Activated CD4-positive, alpha-beta T cell treated with anti-CD3 and anti-CD28 coated beads, Interleukin-10, Interleukin-2, amounts not matched to agents 100 ng/mL and 50 ng/mL, durations not matched to agents 16 hours and 8 hours (primary cell): ENCODE measurements around the gene RNF126.
A peak's percentile ranks its signal among the peaks of the same experiment; 100 is the strongest.
"Not testable (repeated sequence)": the region's sequence is repeated elsewhere in the genome, so short reads cannot be mapped to it uniquely, and the experiment has no call there.

ENCODE experiments used
- DNase-seq: peaks from one replicate; pipeline ENCODE4 v3.0.0-alpha.2; 2020

RNF126 gene

DNA sequence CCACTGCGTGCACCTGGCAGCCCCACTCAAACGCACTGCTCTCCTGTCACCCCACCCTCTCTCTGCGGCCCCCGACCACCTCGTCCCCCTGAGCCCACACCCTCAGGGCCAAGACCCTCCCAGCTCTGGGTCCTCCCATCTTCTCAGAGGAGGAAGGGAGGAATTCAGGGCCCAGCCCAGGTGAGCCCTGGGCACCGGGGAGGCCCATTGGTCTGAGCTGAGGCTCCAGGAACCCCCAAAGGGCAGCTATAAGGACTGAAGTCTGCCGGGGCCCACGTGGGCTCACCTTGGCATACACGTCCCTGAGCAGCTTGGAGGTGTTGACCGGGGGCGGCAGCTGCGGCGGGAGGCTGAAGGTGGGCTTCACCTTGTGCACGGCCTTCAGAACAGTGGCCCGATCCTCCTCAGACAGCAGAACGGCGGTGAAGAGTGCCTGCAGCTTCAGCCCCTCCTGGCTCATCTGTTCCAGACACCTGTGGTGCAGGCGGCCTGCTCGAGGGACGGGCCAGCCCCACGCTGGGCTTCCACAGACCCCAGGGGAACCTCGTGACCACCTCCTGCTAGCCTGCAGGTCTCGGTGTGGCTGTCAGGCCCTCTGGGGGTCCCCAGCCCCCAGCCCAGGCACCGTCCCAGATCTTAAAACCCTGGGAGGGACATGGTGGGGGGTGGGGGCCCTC is 38.4 kb downstream of the RNF126 start:
- no peak for DNase-seq

DNA sequence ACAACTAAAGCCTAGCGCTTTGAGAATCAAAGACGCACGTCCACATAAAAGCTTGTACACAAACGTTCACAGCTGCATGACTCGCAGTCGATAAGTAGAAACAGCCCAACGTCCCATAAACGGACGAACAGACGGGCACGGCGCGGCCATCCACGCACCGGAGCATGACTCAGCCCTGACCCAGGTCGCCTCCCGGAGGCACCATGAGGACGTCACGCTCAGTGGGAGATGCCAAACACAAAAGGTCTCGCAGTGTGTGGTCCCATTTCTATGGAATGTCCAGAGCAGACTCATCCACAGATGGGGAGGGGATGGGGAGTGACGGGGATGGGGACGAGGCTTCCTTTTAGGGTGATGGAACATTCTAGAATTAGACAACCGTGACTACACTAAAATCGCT is 39.0 kb downstream of the RNF126 start:
- DNase-seq: no peak

DNA sequence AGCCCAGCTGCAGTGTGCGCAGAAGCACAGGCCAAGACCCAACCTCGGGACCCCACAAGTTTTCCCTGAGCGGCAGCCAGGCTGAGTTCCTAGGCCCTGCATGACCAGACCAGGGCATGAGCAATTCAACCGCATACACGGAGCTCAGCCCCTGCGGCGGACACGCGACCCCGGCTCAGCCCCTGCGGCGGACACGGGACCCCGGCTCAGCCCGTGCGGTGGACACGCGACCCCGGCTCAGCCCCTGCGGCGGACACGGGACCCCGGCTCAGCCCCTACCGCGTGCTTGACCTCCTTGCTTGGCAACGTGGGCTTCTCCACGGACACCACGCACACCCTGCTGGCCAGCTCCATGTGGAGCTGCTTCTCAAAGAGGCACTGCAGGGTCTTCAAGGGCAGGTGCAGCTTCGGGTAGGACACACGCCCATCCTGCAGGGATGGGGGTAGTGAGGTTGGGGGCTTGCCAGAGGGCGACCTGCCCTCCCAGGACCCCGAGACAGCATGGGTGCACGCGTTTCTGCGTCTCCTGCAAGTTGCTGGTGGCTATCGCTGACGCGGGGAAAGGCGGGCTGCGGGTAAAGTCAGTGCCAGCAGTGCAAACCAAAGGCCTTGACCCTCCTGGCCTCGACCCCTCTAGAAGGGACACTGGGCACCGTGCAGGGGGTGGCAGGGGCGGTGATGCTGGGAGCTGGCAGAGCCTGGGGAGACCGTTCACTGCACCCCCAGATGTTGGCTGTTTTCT is 39.7 kb downstream of the RNF126 start:
- no peak for DNase-seq

DNA sequence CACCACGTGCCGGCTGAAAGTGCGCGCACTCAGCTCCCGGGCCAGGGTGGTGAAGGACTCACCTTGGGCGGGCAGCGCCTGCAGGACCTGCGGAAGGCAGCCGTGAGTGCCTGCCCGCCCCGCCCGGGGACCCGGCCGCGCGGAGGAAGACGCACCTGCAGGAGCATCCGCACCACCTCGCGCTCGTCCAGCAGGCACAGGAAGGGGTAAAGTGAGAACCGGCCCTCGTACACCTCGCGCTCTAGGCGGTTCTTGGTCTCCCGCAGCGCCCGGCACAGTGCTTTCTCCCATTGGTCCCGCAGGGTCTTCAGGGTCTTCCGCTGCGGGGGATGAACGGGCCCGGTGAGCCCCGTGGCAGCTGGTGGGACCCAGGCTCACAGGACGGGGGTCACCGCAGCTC is 40.3 kb downstream of the RNF126 start:
- DNase-seq: no peak

DNA sequence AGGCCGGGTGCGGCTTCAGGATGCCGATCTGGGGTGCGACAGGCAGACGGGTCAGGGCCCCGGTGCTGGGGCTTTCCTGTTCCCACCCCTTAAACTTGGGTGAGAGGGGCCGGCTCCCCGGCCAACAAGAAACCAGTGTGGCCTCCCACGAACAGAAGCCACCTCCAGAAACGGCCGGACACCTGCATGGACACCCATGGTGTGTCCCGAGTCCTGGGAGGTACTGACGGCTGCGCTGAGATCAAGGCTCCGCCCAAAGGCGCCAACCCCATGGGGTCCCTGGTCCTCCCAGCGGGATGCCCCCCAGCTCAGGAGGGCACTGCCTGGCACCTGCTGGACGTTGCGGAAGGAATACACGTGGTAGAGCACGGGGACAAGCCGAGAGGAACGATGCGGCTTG is 41.2 kb downstream of the RNF126 start:
- DNase-seq: no peak

DNA sequence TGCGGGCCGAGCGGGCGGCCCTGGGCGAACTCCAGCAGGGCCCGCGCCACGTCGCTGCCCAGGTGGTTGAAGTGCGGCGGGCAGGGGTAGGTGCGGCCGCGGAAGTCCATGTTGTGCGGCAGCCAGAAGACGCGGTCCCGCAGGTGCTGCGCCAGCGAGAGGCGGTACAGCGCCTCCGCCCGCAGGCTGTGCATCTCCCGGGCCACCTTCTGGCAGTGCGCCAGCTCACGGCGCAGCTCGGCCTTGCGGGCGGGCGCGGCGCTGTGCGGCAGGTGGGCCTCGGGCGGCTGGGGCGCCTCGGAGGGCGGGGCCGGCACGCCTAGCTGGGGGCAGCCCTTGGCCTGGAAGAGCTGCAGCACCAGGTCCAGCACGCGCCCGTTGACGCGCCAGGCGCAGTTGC is 41.8 kb downstream of the RNF126 start:
- DNase-seq: not testable (repeated sequence)

DNA sequence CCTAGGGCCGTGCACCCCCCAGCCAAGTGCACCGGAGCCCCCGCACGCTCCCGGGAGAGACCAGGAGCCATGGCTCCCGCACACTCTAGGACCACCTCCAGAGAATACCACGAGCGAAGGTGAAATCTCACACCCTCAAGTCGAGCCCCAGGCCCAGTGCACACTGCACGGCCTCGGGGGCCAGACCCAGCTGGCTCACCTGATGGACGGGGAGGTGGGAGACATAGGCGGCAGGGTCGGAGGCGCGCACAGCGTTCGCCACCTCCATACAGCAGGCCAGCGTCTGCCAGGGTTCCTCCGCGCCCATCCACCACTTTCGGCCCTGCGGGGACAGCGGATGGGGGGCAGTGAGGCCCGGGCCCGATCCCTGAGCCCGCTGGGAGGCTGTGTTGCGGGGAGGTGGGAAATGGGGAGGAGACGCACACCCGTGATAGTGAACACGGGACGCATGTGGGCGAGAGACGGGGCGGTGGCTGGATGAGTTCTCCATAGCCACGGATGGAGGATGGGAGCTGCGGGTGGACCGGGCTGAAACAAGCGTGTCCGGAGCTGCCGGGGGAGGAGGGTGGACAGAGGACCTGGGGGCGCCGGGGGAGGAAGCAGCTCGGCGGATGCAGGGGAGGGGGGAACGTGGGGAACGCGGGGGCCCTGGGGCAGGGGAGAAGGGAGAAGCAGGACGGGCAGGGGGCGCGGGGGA is 42.7 kb downstream of the RNF126 start:
- no peak for DNase-seq

DNA sequence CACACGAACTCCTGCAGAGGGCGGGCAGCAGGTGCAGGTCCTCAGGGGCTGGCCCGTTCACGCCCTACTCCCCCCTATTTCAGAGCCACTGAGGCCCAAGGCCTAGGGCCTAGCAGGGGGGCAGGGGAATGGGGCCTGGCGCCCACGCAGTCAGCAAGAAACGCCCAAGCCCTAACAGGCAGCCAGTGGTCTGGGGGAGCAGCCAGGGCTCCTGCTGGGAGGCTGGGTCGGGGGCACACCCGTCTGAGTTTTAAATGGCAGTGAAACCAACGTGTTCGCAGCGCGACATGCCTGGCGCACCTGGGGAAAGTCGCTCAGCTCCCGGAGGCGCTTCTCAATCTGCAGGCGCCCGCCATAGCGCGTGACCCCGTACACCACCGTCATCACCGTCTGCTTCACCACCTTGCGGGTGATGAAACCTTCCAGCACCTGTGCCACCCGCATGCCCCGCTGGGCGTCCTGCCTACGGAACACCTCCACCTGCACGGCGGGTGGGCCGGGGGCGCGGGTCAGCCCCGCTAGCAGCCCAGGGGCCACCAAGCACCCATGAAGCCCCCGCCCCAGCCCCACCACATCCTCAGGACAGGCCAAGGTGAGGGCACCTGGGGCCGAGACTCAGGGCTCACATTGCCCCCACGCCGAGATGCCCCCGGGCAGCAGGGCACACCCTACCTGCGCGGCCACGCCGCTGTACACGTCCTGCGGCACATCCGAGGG is 43.6 kb downstream of the RNF126 start:
- DNase-seq: no peak

DNA sequence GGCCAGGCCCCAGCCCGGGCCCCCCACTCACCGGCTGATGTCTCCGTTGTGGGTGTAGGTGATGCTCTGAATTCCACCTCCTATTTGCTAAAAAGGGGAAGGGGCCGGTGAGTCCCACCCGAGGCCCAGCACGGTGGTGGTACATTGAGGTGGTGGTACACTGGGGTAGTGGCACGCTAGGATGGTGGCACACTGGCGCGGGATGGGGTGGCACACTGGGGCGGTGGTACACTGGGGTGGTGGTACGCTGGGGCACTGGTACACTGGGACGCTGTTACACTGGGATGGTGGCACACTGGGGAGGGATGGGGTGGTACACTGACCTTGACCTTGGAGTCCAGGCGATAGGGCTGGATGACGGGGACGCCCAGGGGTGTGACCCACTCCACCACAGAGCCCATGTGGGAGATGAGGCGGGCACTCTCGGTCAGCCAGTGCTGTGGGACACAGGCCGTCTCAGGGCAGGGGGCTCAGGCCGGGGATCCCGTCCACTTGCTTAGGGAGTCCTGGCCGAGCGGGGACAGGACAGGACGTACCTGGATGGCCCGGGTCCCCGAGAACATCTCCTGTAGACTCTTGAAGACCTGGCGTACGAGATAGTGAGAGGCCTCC is 44.2 kb downstream of the RNF126 start:
- DNase-seq: no peak

DNA sequence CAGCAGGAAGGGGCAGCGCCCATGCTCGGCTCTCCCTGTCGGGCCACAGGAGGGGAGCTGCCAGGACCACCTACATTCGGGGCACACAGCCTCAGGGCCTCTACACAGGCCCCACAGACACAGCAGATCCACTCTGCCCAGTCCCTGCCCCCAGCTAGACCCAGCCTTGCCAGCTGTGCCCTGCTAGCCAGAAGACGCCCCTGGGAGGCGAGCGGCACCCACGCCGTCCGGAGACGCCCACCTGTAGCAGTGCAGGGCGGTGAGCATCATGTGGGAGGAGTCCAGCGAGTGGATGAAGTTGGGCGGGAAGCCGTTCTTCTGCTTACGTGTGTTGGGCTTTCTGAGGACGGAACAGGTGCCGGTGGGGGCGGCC is 44.8 kb downstream of the RNF126 start:
- no peak for DNase-seq

DNA sequence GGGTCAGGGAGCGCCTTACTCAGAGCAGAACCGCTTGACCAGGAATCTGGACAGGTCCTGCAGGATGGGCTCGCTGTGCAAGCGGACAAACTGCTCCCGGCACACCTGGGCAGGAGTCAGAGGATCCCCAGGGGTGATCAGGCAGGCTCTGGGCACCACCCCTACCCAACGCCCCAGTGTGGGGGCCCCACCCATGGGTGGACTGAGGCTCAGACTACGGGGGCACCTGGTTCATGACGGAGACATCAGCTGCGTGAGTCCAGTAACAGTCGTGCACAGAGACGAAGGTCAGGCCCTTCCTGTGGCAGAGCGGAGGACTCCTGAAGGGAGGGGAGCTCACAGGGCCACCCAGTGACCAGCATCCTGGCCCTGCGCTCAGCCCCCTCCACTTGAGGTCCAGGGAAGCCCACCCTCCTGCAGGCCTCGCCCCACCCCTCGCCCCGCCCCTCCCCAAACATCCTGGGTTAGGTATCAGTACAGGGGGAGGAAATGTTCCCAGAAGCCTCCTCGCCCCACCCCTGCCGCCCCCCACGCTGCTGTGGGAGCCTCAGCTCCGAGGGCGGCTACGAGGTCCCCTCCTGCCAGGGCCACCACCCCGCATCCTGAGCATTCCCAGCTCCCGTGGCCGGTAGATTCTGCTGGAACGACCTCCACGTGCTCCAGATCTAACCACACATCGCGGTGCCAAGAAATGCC is 45.3 kb downstream of the RNF126 start:
- no peak for DNase-seq

DNA sequence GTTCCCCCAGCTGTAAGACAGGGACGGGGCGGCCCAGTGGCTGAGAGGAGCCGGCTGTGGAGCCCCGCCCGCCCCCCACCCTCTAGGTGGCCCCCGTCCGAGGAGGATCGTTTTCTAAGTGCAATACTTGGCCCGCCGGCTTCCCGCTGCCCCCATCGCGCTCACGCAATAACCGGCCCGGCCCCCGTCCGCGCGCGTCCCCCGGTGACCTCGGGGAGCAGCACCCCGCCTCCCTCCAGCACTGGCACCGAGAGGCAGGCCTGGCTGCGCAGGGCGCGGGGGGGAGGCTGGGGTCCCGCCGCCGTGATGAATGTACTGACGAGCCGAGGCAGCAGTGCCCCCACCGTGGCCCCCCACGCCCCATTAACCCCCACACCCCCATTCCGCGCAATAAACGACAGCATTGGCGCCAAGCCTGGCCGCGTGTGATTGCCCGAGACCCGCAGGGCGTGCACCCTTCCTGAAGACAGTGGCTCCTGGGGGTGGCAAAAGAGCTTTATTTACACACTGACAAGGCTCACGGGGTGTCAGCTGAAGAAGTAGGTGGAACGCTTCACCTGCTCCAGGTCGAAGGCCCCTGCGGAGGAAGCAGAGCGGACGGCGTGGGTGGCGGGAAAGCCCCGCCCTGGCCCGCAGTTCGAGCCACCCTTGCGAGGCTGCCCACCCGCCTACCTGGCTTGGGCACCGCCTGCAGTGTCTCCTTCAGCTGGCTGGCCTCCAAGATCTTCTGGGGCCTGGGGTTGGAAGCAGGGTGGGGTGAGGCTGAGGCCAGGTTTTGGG is 46.1 kb downstream of the RNF126 start:
- no peak for DNase-seq

DNA sequence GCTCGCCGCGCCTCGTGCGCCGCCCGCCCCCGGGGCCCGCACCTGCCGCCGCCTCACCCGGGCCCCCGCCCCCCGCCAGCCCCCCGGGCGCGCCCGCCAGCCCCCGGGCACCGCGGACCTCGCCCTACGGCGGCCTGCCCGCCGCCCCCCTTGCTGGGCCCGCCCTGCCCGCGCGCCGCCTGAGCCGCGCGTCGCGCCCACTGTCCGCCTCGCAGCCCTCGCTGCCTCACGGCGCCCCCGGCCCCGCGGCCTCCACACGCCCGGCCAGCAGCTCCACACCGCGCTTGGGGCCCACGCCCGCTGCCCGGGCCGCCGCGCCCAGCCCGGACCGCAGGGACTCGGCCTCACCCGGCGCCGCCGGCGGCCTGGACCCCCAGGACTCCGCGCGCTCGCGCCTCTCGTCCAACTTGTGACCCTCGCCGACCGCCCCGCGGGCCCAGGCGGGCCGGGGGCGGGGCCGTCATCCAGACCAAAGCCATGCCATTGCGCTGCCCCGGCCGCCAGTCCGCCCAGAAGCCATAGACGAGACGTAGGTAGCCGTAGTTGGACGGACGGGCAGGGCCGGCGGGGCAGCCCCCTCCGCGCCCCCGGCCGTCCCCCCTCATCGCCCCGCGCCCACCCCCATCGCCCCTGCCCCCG is 46.8 kb downstream of the RNF126 start:
- no peak for DNase-seq

DNA sequence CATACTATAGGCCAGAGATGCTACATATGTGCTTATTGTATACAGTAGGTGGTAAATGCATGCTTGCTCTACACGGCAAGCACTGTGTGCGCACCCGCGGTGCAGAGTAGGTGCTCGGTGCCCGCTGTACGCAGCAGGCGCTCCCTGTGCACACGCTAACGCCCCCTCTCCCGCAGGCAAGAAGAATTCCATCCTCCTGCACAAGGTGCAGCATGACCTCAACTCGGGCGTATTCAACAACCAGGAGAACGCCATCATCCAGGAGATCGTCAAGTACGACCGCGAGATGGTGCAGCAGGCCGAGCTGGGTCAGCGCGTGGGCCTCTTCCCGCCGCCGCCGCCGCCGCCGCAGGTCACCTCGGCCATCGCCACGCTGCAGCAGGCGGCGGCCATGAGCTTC is 47.4 kb downstream of the RNF126 start:
- no peak for DNase-seq

DNA sequence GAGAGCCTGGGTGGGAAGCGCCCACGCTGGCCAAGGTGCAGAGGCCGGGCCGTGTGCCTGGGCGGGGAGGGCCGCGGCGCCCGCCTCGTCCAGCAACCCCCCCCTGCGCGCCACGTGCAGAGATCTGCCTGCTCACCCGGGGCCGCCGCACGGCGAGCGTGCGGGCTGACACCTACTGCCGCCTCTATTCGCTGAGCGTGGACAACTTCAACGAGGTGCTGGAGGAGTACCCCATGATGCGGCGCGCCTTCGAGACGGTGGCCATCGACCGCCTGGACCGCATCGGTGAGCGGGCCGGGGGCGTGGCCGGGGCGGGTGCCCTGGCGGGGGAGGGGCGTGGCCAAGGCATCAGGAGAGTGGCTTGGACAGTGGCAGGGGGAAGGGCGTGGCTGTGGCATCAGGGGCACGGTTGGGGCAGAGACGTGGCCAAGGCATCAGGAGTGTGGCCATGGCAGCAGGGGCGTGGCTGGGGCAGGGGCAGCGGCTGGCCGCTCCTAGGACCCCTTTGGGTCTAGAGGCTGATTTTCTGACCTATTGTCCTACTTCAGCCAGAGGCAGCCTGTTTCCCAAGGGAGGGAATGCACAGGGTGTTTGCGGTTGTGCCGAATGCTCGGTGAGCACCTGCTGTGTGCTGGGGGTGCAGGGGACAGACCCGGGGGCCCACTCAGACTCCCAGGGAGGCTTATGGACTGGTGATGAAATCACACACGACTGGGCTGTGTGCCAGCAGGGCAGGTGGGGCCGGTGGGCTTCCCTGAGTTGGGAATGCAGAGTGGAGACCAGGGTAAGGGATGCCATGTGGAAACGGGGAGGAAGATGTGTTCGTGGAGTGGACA is 49.1 kb downstream of the RNF126 start:
- DNase-seq: no peak

DNA sequence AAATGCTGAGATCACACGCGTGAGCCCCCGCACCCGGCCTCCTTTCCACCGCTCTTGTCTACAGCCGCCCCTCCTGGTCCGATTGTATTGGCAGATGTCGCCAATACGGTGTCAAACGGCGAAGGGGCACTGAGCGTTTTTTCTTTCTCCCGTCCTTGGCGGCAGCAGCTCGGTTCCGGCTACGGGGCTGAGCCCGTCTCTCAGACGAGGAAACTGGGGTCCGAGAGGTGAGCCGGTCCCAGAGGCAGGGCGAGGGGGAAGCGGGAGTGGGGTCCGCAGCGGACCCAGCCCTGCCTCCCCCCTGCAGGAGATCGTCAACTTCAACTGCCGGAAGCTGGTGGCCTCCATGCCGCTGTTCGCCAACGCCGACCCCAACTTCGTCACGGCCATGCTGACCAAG is 50.1 kb downstream of the RNF126 start:
- DNase-seq: no peak

DNA sequence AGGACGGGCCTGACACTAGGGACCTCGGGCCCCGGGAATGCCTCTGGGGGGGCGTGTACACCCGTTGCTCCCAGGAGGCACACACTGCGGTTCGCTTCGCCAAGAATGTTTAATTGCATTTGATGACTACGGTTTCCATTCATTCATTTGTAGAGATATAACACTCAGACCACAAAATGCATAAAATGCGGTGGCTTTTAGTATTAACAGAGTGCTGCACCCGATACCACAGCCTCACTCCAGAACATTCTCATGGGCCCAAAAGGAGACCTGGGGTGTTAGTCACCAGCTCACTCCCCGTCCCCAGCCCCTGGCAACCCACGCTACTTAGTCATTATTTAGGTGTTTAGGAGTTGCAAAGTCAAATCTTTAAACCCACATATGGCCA is 51.5 kb downstream of the RNF126 start:
- peak; percentile 85 for DNase-seq

DNA sequence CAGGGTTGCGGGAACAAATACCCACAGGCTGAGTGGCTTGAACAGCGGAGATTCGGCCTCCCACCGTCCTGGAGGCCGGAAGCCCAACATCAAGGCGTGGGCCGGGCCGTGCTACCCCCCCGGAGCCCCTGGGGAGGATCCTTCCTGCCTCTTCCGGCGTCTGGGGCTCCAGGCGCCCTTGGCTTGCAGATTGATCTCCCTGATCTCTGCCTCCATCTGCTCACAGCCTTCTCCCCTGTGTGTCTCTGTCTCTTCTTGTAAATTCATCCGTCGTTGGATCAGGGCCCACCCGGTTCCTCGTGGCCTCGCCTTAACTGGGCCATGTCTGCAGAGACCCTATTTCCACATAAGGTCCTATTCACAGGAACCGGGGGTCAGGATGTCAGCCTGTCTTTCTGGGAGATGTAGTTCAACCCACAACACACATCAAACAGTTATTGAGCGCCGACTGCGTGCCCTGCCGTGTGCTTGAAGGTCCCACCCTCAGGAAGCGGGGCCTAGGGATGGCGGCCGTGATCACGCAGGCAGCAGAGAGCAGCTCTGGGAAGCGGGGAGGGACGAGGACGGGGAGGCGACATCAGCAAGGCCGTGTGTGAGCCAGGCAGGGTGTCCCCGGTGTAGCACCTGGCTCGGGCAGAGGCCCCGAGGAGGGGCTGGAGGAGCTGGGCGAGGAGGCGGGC is 52.1 kb downstream of the RNF126 start:
- peak; percentile 73 for DNase-seq

DNA sequence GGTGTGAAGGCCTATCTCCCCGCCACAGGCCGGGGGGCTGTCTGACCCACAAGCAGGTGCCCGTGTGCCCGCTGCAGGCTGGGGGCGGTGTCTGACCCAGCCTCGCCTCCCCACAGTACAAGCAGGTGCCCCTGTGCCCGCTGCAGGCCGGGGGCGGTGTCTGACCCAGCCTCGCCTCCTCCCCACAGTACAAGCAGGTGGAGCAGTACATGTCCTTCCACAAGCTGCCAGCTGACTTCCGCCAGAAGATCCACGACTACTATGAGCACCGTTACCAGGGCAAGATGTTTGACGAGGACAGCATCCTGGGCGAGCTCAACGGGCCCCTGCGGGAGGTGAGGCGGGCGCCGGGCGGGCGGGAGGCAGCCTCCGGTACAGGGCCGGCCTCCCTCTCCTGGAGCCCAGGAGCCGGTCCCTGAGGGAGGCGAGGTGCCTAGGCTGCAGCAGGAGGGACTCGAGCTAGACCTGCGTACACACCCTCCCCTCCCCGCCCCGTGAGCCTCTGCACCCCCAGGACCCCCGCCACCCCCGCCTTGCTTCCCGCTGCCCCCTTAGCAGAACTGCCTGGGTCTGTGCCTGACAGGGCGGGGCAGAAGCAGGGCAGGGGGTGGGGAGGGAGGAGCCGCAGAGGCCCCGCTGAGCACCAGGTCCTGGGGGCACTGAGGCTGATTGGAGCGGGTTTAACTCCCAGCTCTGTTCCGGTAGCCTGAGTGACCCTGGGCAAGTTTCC is 52.8 kb downstream of the RNF126 start:
- peak; percentile 50 for DNase-seq
